Erythroblast (primary cell): ENCODE data around the gene GALNT18.

Experiments used
- GATA1 ChIP-seq: IDR thresholded peaks from 2 replicates; pipeline ENCODE4 v1.6.1; 2011; ENCODE audit warnings: low read depth, mild to moderate bottlenecking, control low read depth, low read length, moderate library complexity
- POLR2A ChIP-seq: IDR thresholded peaks from 2 replicates; pipeline ENCODE4 v1.6.1; 2011; ENCODE audit warnings: mild to moderate bottlenecking, low read length

DNA sequence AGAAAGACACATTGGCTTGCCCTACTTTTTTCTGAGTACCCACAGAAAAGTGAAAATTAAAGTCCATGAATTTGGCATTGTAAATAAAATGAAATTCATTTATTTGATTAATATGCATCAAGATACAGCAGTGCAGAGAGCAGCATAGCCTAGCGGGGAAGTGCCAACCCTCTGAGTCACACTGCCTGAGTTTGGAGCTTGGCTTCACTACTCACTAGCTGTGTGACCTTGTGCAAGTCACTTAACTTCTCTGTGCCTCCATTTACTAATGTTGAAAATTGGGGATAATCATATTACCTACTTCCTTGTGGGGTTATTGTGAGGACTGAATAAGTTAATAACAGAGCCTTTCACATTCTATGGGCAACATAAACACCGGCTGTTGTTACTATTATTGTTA lies 157.2 kb downstream of the GALNT18 start:
- TF ChIP-seq POLR2A (no peak), GATA1 (no peak)
